ENCODE measurements around the gene TBX20. TPM values are rescaled to one million over a fixed set of nuclear protein-coding genes. Genes with fewer than 3 reads are reported as not detected.

The TBX20 gene
- total and polyA plus RNA-seq, 4 donors = 0.21 to 0.89 (median 0.59) TPM

DNA sequence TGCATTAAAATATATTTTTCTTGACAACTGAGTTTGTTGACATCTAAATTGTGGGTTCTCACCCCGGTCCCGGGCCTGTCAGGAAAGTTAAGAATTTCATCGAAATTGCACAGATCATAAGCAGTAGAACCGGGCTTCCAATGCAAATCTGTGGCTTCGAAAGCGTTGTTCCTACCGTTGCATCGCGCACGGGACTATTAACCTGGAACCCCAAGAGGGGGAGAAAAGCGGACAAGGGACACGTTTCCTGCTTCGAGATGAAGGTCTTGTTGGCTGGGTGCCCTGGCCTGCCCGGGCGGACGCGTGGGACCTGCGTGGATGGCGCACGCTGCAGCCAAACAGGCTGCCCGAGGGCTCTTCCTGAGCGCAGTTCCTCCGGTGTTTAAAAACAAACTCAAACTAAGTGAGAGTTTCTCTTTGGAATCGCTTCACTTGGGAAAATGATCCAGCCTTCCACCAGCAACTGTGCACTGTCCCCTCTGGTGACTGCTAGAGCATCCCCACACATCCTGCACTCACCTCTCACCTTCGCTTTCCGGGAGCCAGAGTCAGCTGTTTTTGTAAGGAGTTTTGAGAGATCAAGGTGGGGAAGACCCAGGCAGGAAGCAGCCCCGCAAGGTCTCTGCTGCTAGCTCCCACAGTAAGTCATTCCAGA lies 5.1 kb upstream of the TBX20 start:
- Histone ChIP-seq H3K4me1 (ENCODE audit: control insufficient read depth in 4 of 4, insufficient read depth in 4 of 4, low read length in 3 of 4) (peaks cover 0 to 16% (median 8%) of the 10 kb centered on the region in 4 donors), H3K27ac (ENCODE audit: low read depth in 1 of 2, low read length in 2 of 2) (no peak overlapping the region), H3K27me3 (ENCODE audit: control insufficient read depth in 4 of 4, insufficient read depth in 4 of 4, low read length in 3 of 4) (peaks cover 9 to 41% (median 16%) of the 10 kb centered on the region in 4 donors), H3K9me3 (ENCODE audit: control insufficient read depth in 4 of 4, low read length in 3 of 4) (peaks cover 0 to 26% (median 2%) of the 10 kb centered on the region in 4 donors), H3K36me3 (ENCODE audit: control insufficient read depth in 4 of 4, insufficient read depth in 3 of 4, low read depth in 1 of 4, low read length in 3 of 4) (no peaks in the 10 kb centered on the region), H3K4me3 (ENCODE audit: low read depth in 1 of 3, low read length in 3 of 3) (no peak overlapping the region), H3K9ac (ENCODE audit: low read depth in 1 of 2, low read length in 2 of 2) (no peak overlapping the region)
- TF ChIP-seq RAD21 (IDR thresholded peaks at IDR 0.05) (no peak), RXRA (IDR thresholded peaks at IDR 0.05) (no peak), FOXA1 (IDR thresholded peaks at IDR 0.05) (no peak), HNF4G (IDR thresholded peaks at IDR 0.05) (no peak), EGR1 (IDR thresholded peaks at IDR 0.05; ENCODE audit: low read depth in 2 of 2) (no peak), YY1 (IDR thresholded peaks at IDR 0.05) (no peak), FOXA2 (IDR thresholded peaks at IDR 0.05) (no peak), GABPA (IDR thresholded peaks at IDR 0.05 in 1 of 2, conservative IDR thresholded peaks at IDR 0.05 in 1 of 2) (no peak)
- TF ChIP-seq, protein P1, sequence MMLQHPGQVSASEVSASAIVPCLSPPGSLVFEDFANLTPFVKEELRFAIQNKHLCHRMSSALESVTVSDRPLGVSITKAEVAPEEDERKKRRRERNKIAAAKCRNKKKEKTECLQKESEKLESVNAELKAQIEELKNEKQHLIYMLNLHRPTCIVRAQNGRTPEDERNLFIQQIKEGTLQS (IDR thresholded peaks at IDR 0.05) = no peak
- TF ChIP-seq, protein P2, sequence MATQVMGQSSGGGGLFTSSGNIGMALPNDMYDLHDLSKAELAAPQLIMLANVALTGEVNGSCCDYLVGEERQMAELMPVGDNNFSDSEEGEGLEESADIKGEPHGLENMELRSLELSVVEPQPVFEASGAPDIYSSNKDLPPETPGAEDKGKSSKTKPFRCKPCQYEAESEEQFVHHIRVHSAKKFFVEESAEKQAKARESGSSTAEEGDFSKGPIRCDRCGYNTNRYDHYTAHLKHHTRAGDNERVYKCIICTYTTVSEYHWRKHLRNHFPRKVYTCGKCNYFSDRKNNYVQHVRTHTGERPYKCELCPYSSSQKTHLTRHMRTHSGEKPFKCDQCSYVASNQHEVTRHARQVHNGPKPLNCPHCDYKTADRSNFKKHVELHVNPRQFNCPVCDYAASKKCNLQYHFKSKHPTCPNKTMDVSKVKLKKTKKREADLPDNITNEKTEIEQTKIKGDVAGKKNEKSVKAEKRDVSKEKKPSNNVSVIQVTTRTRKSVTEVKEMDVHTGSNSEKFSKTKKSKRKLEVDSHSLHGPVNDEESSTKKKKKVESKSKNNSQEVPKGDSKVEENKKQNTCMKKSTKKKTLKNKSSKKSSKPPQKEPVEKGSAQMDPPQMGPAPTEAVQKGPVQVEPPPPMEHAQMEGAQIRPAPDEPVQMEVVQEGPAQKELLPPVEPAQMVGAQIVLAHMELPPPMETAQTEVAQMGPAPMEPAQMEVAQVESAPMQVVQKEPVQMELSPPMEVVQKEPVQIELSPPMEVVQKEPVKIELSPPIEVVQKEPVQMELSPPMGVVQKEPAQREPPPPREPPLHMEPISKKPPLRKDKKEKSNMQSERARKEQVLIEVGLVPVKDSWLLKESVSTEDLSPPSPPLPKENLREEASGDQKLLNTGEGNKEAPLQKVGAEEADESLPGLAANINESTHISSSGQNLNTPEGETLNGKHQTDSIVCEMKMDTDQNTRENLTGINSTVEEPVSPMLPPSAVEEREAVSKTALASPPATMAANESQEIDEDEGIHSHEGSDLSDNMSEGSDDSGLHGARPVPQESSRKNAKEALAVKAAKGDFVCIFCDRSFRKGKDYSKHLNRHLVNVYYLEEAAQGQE (IDR thresholded peaks at IDR 0.05) = no peak
- TF ChIP-seq, protein P3, sequence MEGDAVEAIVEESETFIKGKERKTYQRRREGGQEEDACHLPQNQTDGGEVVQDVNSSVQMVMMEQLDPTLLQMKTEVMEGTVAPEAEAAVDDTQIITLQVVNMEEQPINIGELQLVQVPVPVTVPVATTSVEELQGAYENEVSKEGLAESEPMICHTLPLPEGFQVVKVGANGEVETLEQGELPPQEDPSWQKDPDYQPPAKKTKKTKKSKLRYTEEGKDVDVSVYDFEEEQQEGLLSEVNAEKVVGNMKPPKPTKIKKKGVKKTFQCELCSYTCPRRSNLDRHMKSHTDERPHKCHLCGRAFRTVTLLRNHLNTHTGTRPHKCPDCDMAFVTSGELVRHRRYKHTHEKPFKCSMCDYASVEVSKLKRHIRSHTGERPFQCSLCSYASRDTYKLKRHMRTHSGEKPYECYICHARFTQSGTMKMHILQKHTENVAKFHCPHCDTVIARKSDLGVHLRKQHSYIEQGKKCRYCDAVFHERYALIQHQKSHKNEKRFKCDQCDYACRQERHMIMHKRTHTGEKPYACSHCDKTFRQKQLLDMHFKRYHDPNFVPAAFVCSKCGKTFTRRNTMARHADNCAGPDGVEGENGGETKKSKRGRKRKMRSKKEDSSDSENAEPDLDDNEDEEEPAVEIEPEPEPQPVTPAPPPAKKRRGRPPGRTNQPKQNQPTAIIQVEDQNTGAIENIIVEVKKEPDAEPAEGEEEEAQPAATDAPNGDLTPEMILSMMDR (IDR thresholded peaks at IDR 0.05; ENCODE audit: low read depth, low read length, missing input control) = no peak
- WGBS = 26% methylated on average over 27 of the region's 27 CpGs
- DNase-seq (ENCODE audit: low spot score) = no peak

DNA sequence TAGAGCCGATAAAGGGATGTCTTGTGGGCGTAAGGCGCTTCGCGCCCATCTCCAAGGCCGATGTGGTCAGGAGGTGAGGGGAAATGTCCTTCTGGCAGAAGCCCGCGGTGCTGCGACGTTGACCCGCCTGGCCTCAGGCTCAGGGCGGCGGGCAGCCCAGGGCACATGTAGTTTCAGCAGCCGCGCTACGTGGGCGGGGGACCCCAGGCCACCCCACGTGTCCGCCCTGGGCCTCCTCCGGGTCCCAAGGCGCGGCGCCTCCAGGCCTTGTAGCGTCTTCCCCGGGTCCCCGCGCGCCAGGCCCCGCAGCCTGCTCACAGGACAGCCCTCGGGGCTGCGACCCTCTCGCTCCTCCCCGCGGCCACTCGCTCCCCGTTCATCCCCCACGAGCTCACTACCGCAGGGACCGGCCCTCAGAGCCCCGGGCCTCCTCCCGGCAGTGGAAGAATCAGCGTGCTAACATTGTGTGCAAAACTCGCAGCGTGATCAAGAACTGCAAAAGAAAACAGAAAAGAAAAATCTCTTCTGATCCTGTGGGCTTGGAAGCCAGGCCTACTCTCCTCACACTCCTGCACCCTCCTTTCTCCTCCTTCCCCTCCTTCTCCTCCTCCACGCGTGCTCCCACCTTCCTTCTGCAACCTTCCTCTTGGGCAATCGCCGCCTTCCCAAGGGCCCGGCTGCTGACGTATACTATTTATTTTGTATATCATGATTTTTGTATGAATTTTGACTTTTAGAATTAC lies 4.4 kb upstream of the TBX20 start:
- Histone ChIP-seq H3K9me3 (ENCODE audit: control insufficient read depth in 4 of 4, low read length in 3 of 4) (peaks cover 0 to 26% (median 2%) of the 10 kb centered on the region in 4 donors), H3K4me1 (ENCODE audit: control insufficient read depth in 4 of 4, insufficient read depth in 4 of 4, low read length in 3 of 4) (peaks cover 3 to 21% (median 14%) of the 10 kb centered on the region in 4 donors), H3K36me3 (ENCODE audit: control insufficient read depth in 4 of 4, insufficient read depth in 3 of 4, low read depth in 1 of 4, low read length in 3 of 4) (no peaks in the 10 kb centered on the region), H3K4me3 (ENCODE audit: low read depth in 1 of 3, low read length in 3 of 3) (no peak overlapping the region), H3K27me3 (ENCODE audit: control insufficient read depth in 4 of 4, insufficient read depth in 4 of 4, low read length in 3 of 4) (peaks cover 9 to 35% (median 18%) of the 10 kb centered on the region in 4 donors), H3K27ac (ENCODE audit: low read depth in 1 of 2, low read length in 2 of 2) (no peak overlapping the region), H3K9ac (ENCODE audit: low read depth in 1 of 2, low read length in 2 of 2) (no peak overlapping the region)
- WGBS = 23% methylated on average over 50 of the region's 50 CpGs
- no peak for DNase-seq (ENCODE audit: low spot score)
- TF ChIP-seq, protein P2 (IDR thresholded peaks at IDR 0.05) = no peak
- TF ChIP-seq TAF1 (conservative IDR thresholded peaks at IDR 0.05) = no peak
- TF ChIP-seq, protein P3 (IDR thresholded peaks at IDR 0.05; ENCODE audit: low read depth, low read length, missing input control) = no peak
- TF ChIP-seq, protein P1 (IDR thresholded peaks at IDR 0.05) = no peak
- no peak for TF ChIP-seq FOXA1 (IDR thresholded peaks at IDR 0.05)
- TF ChIP-seq GABPA (IDR thresholded peaks at IDR 0.05 in 1 of 2, conservative IDR thresholded peaks at IDR 0.05 in 1 of 2) = no peak
- no peak for TF ChIP-seq RXRA (IDR thresholded peaks at IDR 0.05)
- TF ChIP-seq RAD21 (IDR thresholded peaks at IDR 0.05) = no peak

Data from liver (tissue), 9 donors.